ENCODE results near the gene EPHA8.

The EPHA8 gene

DNA sequence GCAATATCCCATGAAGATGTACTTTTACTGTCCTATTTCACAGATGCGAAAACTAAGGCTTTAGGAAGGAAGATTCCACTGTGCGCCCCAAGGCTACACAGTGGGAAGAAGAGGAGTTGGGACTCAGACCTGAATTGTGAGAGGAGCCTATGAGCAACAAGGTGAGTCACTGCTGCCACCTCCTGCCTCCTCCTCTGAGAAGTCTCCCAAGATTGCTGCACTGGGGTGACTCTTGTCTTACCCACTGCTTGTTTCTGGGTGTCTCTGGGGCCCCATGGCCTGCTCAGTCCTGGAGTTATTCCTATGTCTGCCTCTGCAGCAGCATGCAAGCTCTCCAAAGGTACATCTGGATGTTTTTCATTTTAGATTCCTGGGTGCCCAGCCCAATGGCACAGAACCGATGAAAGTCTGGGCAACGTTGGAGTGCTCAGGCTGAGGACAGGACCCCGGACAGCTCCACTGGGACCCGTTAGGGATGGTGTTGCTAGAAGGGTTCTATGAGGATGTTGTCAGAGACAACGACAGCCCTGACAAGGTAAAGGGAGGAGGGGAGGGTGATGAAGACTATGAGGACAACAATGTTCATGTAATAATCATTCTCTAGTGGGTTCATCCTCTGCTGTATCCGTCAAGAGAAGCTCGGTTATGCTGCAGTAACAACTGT, 62.1 kb downstream of the EPHA8 start:
- peak; percentile 77 for DNase-seq

DNA sequence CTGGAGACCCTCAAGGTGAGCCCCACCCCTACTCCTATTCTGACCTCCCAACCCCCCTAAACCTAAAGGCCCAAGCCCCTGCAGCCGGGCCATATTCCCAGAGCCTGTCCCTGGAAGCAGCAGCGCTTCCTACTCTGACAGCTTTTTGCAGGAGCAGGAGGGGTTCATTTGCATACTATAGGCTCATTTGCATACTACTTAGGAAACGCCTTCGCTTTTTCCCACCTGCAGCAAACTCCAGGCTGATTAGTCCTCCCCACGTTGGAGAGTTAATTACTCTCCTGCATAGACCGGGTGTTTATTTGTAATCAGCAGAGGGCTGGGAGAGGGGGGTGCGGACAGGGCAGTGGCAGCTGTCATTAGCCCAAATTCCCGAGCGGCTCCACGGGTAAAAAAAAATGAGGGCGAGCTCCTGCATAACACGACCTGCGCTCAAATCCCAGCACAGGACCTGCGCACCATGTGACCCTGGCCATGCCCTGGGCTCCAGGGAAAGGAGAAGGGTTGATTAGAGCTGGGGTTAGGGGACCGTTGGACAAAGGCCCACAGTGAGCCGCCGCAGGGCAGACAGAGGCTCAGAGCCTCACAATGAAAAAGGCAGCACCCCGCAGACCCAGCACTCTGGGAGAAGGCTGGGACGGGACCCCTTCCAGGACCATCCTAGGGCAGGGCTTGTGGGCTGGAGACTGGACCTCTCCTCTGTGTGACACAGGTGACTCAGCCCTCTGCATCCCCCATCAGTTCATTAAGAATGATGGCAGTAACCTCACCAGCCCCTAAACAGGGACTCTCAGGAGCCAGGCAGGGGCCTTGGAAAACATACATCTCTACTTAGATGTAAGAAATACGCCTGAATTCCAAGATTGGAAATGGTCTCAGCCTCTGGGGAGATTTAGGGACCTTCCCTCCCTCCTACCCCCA, 63.2 kb downstream of the EPHA8 start:
- DNase-seq: no peak

- DNase-seq: no peak
Observed at GRCh38 chr1:22627331-22627730, 64.0 kb downstream of the EPHA8 start.

DNA sequence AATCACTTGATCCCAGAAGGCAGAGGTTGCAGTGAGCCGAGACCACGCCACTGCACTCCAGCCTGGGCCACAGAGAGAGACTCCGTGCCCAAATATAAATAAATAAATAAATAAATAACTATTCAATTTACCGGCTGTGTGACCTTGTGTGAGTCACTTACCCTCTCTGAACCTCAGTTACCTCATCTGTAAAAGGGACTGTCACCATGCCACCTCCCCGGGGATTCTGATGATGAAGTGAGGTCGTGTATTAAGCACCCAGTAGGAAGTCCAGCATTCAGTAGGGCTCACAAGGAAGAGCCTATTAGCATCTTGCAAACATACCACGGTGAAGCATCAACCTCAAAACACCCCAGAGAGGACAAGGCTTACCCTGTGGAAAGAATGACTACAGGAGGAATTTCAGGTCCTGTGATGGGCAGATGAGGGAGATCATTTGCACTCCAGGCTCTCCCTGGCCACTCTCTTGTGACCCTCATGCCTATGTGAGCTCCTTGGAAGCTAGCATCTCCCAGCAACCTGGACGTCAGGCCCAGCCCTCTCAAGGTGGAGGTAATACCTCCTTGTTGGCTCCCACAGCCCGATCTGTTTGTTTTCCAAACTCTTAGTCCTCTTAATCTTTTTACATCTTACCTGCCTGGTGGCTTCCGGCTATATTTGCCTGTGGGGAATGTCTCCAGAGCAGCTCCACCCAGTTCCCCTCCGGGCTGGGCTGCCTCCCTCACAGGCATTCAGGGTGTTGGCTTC, 65.6 kb downstream of the EPHA8 start:
- DNase-seq: no peak

DNA sequence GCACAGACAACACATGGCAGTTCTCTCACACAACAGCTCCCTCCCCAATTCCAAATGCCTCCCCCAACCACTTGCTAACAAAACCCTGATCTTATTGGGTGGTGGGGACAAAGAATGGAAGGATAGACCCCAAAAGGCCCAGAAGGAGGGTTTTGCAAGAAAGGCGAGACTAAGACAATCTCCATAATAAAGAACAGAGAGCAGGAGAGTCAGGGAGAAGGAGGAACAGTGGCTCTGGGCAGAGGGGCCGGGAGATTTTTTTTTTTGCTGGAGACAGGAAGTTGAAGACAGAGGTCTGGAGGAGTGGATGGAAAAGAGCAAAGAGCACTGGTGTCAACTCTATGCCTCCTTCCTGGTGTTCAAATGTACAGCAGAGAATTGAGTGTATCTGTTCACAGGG, 66.6 kb downstream of the EPHA8 start:
- no peak for DNase-seq

DNA sequence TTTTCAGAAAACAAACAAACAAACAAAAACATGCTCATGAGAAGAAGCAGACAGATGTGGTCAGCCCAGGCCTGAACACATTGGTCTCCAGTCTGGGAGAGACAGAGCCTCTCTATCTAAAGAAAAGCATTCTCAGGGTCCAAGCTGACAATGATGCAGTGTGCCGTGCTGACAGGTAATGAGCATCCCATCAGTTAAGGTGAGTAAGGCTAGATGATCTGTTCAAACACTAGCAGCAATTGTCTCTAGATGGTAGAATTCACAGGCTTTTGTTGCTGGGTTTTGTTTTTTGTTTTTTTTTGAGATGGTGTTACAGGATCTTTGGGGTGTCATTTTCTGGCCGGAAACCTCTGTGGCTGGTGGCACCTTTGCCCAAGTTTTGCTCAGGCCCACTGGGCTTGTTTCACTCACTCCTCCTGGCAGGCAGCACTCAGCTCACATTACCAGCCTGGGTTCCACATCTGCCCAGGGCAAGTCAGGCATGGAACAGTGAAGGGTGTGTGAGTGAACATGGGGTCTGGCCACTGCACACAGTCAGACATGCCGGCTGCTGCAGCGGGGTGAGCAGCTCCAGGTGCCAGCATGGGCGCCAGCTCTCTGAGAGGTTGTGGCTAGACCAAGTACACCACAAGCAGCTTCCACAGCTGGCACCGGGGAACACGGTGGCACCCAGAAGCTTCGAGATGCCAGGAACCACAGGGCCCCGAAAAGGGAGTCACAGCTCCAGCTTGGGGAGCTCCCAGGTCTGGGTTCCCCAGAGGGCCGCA, 70.6 kb downstream of the EPHA8 start:
- no peak for DNase-seq

DNA sequence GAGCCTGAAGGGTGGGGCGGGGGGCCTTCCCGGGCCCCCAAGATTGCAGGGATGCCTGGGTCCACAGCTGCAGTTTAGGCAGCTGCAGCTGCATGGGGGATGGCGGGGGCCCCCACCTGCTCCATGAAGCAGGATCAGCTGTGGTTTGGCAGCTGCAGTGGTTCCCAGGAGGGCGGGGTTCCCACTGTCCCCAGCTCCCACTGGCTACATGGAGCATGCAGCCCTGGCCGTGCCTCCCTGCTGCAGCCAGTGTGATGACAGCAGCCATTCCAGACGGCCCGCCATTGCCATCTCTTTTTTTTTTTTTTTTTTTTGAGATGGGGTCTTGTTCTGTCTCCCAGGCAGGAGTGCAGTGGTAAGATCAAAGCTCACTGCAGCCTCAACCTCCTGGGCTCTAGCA, 72.1 kb downstream of the EPHA8 start:
- no peak for DNase-seq

DNA sequence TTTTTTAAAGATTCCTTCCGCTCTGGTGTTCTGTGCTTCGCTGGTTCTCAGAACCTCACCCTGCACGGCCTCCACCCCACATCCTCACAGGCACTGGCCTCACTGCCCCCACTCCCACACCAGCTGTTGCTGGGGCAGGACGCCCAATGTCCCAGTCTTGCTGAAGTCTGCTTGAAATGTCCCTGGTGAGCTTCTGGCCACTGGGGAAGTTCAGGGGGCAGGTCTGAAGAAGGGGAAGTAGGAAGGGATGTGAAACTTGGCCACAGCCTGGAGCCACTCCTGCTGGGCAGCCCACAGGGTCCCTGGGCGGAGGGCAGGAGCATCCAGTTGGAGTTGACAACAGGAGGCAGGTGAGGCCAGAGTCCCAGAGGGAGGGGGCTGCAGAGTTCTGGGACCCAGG, 73.1 kb downstream of the EPHA8 start, which contains the start of gene C1QA:
Gene C1QA (plus strand): TSS at position 276 of the 400 bp plus-strand sequence. CDS start 989 bp downstream, outside the sequence.
- no peak for DNase-seq

DNA sequence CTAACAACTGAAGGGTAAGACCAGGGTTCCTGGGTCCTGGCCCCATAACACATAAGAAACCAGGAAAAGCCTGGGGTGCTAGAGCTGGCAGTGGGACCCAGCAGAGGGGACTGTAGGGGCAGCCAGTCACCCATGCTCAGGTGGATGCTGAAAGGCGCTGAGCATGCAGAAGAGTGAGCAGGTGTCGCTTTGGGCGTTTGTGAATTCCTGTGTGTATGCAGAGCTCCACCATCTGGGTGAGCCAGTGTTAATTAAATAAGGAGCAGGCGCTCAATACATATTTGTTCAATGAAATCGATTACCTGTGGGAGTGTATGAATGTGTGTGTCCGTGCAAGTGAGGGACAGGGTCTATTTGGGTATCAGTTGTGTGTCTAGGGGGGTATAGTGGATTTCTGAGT, 73.6 kb downstream of the EPHA8 start:
- DNase-seq: no peak

DNA sequence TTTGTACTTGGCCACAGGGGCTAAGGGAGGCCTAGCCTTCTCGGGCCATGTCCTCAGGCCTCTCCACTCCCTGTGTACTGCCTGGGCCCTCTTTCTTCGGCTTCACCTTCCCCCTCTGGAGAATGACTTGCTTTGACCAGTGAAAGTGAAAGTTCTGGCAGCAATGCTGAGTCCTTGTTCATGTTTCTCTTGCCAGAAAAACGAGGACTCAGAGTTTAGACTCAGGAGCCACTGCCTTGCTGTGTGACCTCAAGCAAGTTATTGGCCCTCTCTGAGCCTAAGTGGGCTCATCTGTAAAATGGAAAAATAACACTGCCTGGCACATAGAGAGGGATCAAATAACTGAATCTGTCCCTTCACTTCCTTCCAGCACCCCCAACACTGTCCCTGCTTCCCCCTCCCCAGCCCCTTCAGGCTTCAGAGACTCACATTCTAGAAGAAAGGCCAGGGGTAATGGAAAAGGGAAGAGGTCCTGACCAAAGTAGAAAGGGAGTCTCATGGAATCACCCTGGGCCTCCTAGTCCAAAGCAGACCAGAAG, 74.7 kb downstream of the EPHA8 start:
- no peak for DNase-seq

DNA sequence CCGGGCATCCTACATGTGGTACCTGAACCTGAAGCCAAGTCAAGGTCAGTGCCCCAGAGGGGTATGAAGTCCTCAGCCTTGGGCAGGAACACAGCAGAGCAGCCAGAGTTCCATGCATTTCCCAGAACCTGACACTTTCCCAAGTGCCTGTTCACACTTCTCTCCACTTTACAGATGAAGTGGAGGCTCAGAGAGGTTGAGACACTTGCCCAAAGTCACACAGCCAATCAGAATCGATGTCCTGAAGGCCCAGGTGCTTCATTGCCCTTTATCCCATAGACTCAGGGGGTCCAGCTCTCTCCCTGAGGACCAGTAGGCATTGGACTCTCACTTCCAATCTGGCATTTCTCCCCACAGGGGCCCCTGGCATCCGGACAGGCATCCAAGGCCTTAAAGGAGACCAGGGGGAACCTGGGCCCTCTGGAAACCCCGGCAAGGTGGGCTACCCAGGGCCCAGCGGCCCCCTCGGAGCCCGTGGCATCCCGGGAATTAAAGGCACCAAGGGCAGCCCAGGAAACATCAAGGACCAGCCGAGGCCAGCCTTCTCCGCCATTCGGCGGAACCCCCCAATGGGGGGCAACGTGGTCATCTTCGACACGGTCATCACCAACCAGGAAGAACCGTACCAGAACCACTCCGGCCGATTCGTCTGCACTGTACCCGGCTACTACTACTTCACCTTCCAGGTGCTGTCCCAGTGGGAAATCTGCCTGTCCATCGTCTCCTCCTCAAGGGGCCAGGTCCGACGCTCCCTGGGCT, 75.4 kb downstream of the EPHA8 start:
- no peak for DNase-seq

DNA sequence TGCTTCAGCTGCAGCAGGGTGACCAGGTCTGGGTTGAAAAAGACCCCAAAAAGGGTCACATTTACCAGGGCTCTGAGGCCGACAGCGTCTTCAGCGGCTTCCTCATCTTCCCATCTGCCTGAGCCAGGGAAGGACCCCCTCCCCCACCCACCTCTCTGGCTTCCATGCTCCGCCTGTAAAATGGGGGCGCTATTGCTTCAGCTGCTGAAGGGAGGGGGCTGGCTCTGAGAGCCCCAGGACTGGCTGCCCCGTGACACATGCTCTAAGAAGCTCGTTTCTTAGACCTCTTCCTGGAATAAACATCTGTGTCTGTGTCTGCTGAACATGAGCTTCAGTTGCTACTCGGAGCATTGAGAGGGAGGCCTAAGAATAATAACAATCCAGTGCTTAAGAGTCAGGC, 76.0 kb downstream of the EPHA8 start:
- DNase-seq: peak; percentile 70

- no peak for DNase-seq
Observed at GRCh38 chr1:22641247-22641646, 78.0 kb downstream of the EPHA8 start.

GRCh38 chr1:22641906-22642636, 78.8 kb downstream of the EPHA8 start:
- peak; percentile 88 for DNase-seq

DNA sequence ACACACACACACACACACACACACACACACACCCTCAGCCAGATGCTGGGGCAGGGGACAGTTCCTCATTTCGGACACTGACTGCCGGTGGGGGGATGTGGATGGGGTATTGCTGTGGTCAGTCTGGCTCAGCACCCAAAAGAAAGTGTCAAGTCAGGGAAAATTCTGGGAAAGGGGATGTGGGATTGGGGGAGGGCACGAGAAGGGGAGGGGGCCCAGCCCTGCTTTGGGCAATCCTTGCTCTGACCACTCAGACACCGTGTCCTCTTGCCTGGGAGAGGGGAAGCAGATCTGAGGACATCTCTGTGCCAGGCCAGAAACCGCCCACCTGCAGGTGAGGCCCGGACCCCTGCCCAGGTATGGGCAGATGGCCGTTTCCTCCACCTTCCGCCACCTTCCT, 80.1 kb downstream of the EPHA8 start, which contains the start of gene C1QC:
Gene C1QC (plus strand): TSS at position 253 of the 400 bp plus-strand sequence. CDS start 391 bp downstream, outside the sequence.
- DNase-seq: no peak

DNA sequence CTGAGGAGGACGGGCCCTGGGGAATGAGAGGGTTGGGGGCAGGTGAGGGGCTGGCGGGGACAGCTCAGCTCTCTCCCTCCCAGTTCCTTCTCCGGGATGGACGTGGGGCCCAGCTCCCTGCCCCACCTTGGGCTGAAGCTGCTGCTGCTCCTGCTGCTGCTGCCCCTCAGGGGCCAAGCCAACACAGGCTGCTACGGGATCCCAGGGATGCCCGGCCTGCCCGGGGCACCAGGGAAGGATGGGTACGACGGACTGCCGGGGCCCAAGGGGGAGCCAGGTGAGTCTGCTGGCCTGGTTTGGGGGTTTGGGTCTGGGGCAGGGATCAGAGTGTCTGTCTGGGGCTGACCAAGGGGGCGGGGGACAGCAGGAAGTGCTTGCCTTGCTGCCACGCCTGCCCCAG, 80.6 kb downstream of the EPHA8 start:
- no peak for DNase-seq

- no peak for DNase-seq
Observed at GRCh38 chr1:22645931-22646330, 82.6 kb downstream of the EPHA8 start.

GRCh38 chr1:22646384-22646783, 83.1 kb downstream of the EPHA8 start:
- DNase-seq: no peak

DNA sequence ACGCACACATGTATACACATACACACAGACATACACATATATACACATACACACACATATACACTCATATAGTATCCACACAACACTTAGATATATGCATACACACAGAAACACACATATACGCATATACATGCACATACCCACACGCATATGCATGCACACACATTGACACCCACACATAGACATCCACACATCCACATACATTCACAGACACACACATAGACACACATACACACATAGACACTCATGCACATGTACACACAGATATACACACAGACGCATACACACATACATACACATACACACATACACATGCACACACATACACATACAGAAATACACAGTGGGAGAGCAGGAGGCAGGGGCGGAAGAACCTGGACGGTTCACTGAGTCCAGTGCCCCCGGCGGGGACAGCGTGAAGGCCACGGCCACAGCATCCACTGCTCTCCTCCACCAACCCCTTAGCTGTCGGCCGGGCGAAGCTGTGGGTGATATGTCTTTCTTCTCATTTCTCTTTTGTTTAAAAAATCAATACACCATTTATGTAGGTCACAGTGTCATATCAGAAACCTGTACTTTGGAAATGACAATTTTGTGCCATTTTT, 86.9 kb downstream of the EPHA8 start:
- no peak for DNase-seq

Measured in islet precursor cell (in vitro differentiated cells).